ENCODE data around the gene FUT4. TPM values are rescaled to one million over a fixed set of nuclear protein-coding genes. Genes with fewer than 3 reads are reported as not detected.

The FUT4 gene
- polyA plus RNA-seq, 1 experiment: 1.9 TPM

GRCh38 chr11:94590352-94591041, 46.8 kb downstream of the FUT4 start:
- no peak for TF ChIP-seq CTCF (IDR thresholded peaks at IDR 0.05; ENCODE audit: insufficient read depth, low read depth, low read length)
- POLR2A ChIA-PET: interaction anchor here (0.6 kb wide), 1 partner anchor 8 kb away, joined by 3 read pairs; no protein-coding TSS in a partner anchor

GRCh38 chr11:94593030-94593429, 49.3 kb downstream of the FUT4 start:
- no peaks in the 10 kb centered on the region for H3K36me3 ChIP-seq (ENCODE audit: control insufficient read depth, insufficient read depth, low read length)
- no peak overlapping the region for H3K4me3 ChIP-seq (ENCODE audit: low read depth, low read length)
- no peak for DNase-seq (ENCODE audit: low read depth)
- POLR2A ChIA-PET: no interaction called here
- CTCF ChIA-PET: interaction anchor here (1.4 kb wide), 1 partner anchor 171 kb away, joined by 3 read pairs; no protein-coding TSS in a partner anchor
- no peaks in the 10 kb centered on the region for H3K27me3 ChIP-seq (ENCODE audit: control insufficient read depth, insufficient read depth, low read length)
- no peak for TF ChIP-seq CTCF (IDR thresholded peaks at IDR 0.05; ENCODE audit: insufficient read depth, low read depth, low read length)

More at GRCh38 chr11:94590352-94591041, 46.8 kb downstream of the FUT4 start:
- DNase-seq (ENCODE audit: low read depth): no peak
- CTCF ChIA-PET: interaction anchor here (0.6 to 1.0 kb wide), 2 partner anchors 32 to 447 kb away, joined by 3 to 4 read pairs; no protein-coding TSS in a partner anchor
- H3K4me3 ChIP-seq (ENCODE audit: low read depth, low read length): no peak overlapping the region
- no peaks in the 10 kb centered on the region for H3K36me3 ChIP-seq (ENCODE audit: control insufficient read depth, insufficient read depth, low read length)
- no peaks in the 10 kb centered on the region for H3K27me3 ChIP-seq (ENCODE audit: control insufficient read depth, insufficient read depth, low read length)

- DNase-seq (ENCODE audit: low read depth): no peak
- ChIA-PET CTCF (interaction anchor here (0.6 kb wide), 1 partner anchor 8 kb away, joined by 3 read pairs; no protein-coding TSS in a partner anchor), POLR2A (no interaction called here)
- Histone ChIP-seq H3K4me3 (ENCODE audit: low read depth, low read length) (no peak overlapping the region), H3K27me3 (ENCODE audit: control insufficient read depth, insufficient read depth, low read length) (no peaks in the 10 kb centered on the region), H3K36me3 (ENCODE audit: control insufficient read depth, insufficient read depth, low read length) (no peaks in the 10 kb centered on the region)
- TF ChIP-seq CTCF (IDR thresholded peaks at IDR 0.05; ENCODE audit: insufficient read depth, low read depth, low read length): no peak
Measured at GRCh38 chr11:94595076-94595475, 51.4 kb downstream of the FUT4 start.

- ChIA-PET POLR2A (no interaction called here), CTCF (interaction anchor here (0.8 to 1.6 kb wide), 2 partner anchors 300 to 703 kb away, joined by 3 to 4 read pairs; no protein-coding TSS in a partner anchor)
- no peak overlapping the region for H3K4me3 ChIP-seq (ENCODE audit: low read depth, low read length)
- no peaks in the 10 kb centered on the region for H3K27me3 ChIP-seq (ENCODE audit: control insufficient read depth, insufficient read depth, low read length)
- TF ChIP-seq CTCF (IDR thresholded peaks at IDR 0.05; ENCODE audit: insufficient read depth, low read depth, low read length): no peak
- no peak for DNase-seq (ENCODE audit: low read depth)
- no peaks in the 10 kb centered on the region for H3K36me3 ChIP-seq (ENCODE audit: control insufficient read depth, insufficient read depth, low read length)
Measured at GRCh38 chr11:94597896-94598295, 54.2 kb downstream of the FUT4 start.

Other genes starting within 250 kb of the FUT4 start
- not detected in 2 replicates for gene IZUMO1R, start 239.3 kb upstream of the FUT4 start, polyA plus RNA-seq (2011; rRNA removed)
- 0.04 TPM in 1 of 2 replicates, not detected in the other for gene GPR83, start 142.5 kb upstream of the FUT4 start, polyA plus RNA-seq (2011; rRNA removed)
- 2.6 and 7.8 TPM in 2 replicates for gene MRE11, start 50.1 kb upstream of the FUT4 start, polyA plus RNA-seq (2011; rRNA removed)
- gene ANKRD49, start 49.9 kb upstream of the FUT4 start, polyA plus RNA-seq (2011; rRNA removed): 8.1 and 13.2 TPM in 2 replicates
- gene C11orf97, start 31.5 kb upstream of the FUT4 start, polyA plus RNA-seq (2011; rRNA removed): not detected in 2 replicates
- gene PIWIL4, start 23.4 kb downstream of the FUT4 start, polyA plus RNA-seq (2011; rRNA removed): 1.6 and 2.7 TPM in 2 replicates
- 21.5 and 25.5 TPM in 2 replicates for gene AMOTL1, start 224.4 kb downstream of the FUT4 start, polyA plus RNA-seq (2011; rRNA removed)